Adrenal gland (tissue), 12 donors: ENCODE measurements around the gene VAPA. TPM values are rescaled to one million over a fixed set of nuclear protein-coding genes. Genes with fewer than 3 reads are reported as not detected.

Source experiments
- DNase-seq, 7 donors: peaks; one replicate each; pipeline ENCODE4 v3.0.0-alpha.2; 2019 to 2020
- H3K27ac ChIP-seq, 5 donors: fragments of 200-600 bp; sonication (generic) in 4 of 5; 1 replicate in 3 of 5; 2 replicates in 2 of 5; pipeline versions ENCODE4 v1.5.1 to v1.8.0; 2016 to 2020; ENCODE audit warnings: mild to moderate bottlenecking in 1 of 5
- H3K27me3 ChIP-seq: fragments of 200-600 bp; 2 replicates; pipeline ENCODE4 v1.8.0; 2021
- H3K36me3 ChIP-seq, 2 donors: fragments of 200-600 bp; replicated peaks in 1 of 2; 1 replicate in 1 of 2; 2 replicates in 1 of 2; pipeline versions ENCODE4 v1.5.1 to v1.8.0; 2018 to 2022
- H3K4me1 ChIP-seq, 2 donors: fragments of 200-600 bp; replicated peaks in 1 of 2; 1 replicate in 1 of 2; 2 replicates in 1 of 2; pipeline versions ENCODE4 v1.5.1 to v1.8.0; 2018 to 2021
- H3K4me3 ChIP-seq, 4 donors: fragments of 200-600 bp; sonication (generic) in 3 of 4; one replicate each; pipeline ENCODE4 v1.5.1; 2016 to 2018
- H3K9me3 ChIP-seq, 3 donors: fragments of 200-600 bp; sonication (generic) in 1 of 3; replicated peaks in 1 of 3; 1 replicate in 2 of 3; 2 replicates in 1 of 3; pipeline versions ENCODE4 v1.5.1 to v1.8.0; 2016 to 2021
- POLR2A ChIP-seq, 2 donors: fragments of 450-650 bp; IDR thresholded peaks; one replicate each; pipeline ENCODE4 v1.6.1; 2017; ENCODE audit warnings: antibody characterized with exemption in 2 of 2, mild to moderate bottlenecking in 2 of 2, moderate library complexity in 1 of 2
- WGBS, 4 donors: extraction: QIAGEN DNeasy Blood & Tissue Kit in 2 of 4; methylation state at CpG; one replicate each; pipeline versions ENCODE4 v1.1.5 to v1.1.7; 2013 to 2017; 5-methylcytosine and 5-hydroxymethylcytosine counted together
- intact Hi-C, 2 donors: fragments of 100-400 bp; cut with DNase I; formaldehyde crosslinking; loops; one replicate each; pipeline versions ENCODE4 v1.14.1 to v1.15.0; 2022 to 2023
- polyA plus RNA-seq, 3 donors: library from polyadenylated mRNA; stranded (reverse); fragments of 200-250 nt in 2 of 3; fragments of 350-450 nt in 1 of 3; fragmentation: Illumina TruSeq in 1 of 3; extraction: RNeasy Lipid Tissue Mini Kit (QIAGEN cat#74804) in 1 of 3; gene quantifications; one replicate each; pipeline ENCODE4 v1.2.3, GENCODE V29; 2013 to 2014
- total RNA-seq, 9 donors: library from RNA; depleted of rRNA in 4 of 9; stranded (reverse); fragments of >200 nt in 4 of 9; fragments of 120-200 nt in 1 of 9; fragmentation: NEBNext Ultra II Directional in 1 of 9; extraction: Animal tissue kit (Norgen Biotek cat#: 25700) in 1 of 9; gene quantifications; one replicate each; pipeline versions ENCODE4 v1.1.0 to v1.2.4, GENCODE V29; 2013 to 2023
- TF ChIP-seq, protein P1 (sequence below), 6 experiments: fragments of 450-650 bp in 4 of 6; fragments of 200-600 bp in 2 of 6; sonication (generic) in 1 of 6; IDR thresholded peaks; 1 replicate in 5 of 6; 2 replicates in 1 of 6; pipeline versions ENCODE4 v1.5.1 to v1.8.0; 2016 to 2021; ENCODE audit warnings: antibody characterized with exemption in 6 of 6, mild to moderate bottlenecking in 2 of 6, moderate library complexity in 1 of 6
- donor health status: healthy with polysubstance abuse.
- donor health status: Bipolar disorder and iron deficiency.
- donor health status: DM: yes; HTN: yes; CAD: no.
- donor health status: DM: no; HTN: no; CAD: no.
- donor health status: DM: no; HTN: no; CAD: no.
- donor health status: DM: yes; HTN: yes; CAD: no.

The VAPA gene
- total and polyA plus RNA-seq, 12 donors, result 71.3 to 900 (median 436) TPM

DNA sequence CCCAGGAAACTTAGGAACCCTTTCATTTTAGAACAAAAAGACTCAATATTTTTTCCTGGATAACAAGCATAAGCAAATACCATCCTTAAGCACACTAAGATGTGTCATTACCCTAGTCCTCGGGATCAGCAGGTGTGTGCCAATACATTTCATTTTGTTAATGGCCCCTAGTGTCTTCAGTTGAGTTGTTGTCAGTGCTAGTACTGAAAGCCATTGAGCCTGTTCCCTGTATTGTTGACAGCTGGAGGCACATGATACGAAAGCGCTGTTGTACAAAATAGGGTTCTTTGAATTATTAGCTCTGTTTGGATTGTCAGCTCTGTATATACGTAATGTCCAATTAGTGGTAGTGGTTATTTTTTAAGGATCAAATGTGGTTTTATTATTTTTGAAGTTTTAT is 29.5 kb downstream of the VAPA start:
- Histone ChIP-seq H3K9me3 (no peaks in the 10 kb centered on the region), H3K36me3 (peaks cover 0 to 62% of the 10 kb centered on the region in 2 donors), H3K27ac (peak overlapping the region in 1 of 5 donors; percentile 7), H3K27me3 (no peaks in the 10 kb centered on the region), H3K4me1 (peaks cover 0 to 11% of the 10 kb centered on the region in 2 donors), H3K4me3 (no peak overlapping the region)
- intact Hi-C loops, result no loop called here
- WGBS, 4 donors, result 84 to 92% (median 88%) methylated on average over 4 of the region's 4 CpGs
- no peak for TF ChIP-seq POLR2A (IDR thresholded peaks at IDR 0.05)
- TF ChIP-seq, protein P1, sequence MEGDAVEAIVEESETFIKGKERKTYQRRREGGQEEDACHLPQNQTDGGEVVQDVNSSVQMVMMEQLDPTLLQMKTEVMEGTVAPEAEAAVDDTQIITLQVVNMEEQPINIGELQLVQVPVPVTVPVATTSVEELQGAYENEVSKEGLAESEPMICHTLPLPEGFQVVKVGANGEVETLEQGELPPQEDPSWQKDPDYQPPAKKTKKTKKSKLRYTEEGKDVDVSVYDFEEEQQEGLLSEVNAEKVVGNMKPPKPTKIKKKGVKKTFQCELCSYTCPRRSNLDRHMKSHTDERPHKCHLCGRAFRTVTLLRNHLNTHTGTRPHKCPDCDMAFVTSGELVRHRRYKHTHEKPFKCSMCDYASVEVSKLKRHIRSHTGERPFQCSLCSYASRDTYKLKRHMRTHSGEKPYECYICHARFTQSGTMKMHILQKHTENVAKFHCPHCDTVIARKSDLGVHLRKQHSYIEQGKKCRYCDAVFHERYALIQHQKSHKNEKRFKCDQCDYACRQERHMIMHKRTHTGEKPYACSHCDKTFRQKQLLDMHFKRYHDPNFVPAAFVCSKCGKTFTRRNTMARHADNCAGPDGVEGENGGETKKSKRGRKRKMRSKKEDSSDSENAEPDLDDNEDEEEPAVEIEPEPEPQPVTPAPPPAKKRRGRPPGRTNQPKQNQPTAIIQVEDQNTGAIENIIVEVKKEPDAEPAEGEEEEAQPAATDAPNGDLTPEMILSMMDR (IDR thresholded peaks at IDR 0.05), result no peak
- no peak for DNase-seq

DNA sequence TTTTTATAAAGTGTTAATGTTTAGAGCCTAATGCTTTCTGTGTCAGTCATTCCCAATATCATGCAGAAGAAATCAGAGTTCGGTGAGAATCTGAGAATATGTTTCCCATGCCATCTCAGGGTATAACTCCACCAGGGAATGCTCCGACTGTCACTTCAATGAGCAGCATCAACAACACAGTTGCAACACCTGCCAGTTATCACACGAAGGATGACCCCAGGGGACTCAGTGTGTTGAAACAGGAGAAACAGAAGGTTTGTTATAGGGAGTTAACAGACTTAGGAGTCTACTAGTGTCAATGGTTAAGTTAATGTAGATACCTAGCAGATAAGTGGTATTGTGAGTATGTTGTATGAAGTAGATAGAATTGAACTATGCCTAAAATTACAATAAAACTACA is 31.0 kb downstream of the VAPA start:
- no peak for DNase-seq
- no peaks in the 10 kb centered on the region for H3K27me3 ChIP-seq
- no peak overlapping the region for H3K4me3 ChIP-seq
- peaks cover 0 to 48% of the 10 kb centered on the region in 2 donors for H3K36me3 ChIP-seq
- H3K4me1 ChIP-seq, result peaks cover 6 to 12% of the 10 kb centered on the region in 2 donors
- WGBS, 4 donors, result 67 to 81% (median 79%) methylated on average over 3 of the region's 3 CpGs
- no peaks in the 10 kb centered on the region for H3K9me3 ChIP-seq
- intact Hi-C loops, result no loop called here
- no peak overlapping the region for H3K27ac ChIP-seq
- TF ChIP-seq POLR2A (IDR thresholded peaks at IDR 0.05), result no peak
- TF ChIP-seq, protein P1 (IDR thresholded peaks at IDR 0.05), result no peak

DNA sequence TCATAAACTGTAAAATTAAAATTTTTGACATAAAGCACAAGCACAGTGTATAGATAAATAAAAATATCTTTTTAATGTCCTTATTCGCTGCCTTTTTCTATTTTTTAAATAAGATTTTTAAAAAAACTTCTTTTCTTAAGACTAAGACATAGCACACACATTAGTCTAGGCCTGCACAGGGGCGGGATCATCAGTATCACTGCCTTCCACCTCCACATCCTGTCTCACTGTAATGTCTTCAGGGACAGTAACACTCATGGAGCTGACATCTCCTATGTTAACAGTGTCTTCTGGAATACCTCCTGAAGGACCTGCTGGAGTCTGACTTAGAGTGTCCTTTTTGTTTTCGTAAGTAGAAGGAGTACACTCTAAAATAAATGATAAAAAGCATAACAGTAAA is 33.0 kb downstream of the VAPA start:
- 95 to 97% (median 96%) methylated on average over 3 of the region's 3 CpGs for WGBS, 4 donors
- Histone ChIP-seq H3K27ac (no peak overlapping the region), H3K36me3 (peaks cover 0 to 48% of the 10 kb centered on the region in 2 donors), H3K4me3 (no peak overlapping the region), H3K27me3 (no peaks in the 10 kb centered on the region), H3K4me1 (peaks cover 6 to 20% of the 10 kb centered on the region in 2 donors), H3K9me3 (no peaks in the 10 kb centered on the region)
- no peak for DNase-seq
- intact Hi-C loops, result no loop called here
- TF ChIP-seq, protein P1 (IDR thresholded peaks at IDR 0.05), result no peak
- no peak for TF ChIP-seq POLR2A (IDR thresholded peaks at IDR 0.05)

DNA sequence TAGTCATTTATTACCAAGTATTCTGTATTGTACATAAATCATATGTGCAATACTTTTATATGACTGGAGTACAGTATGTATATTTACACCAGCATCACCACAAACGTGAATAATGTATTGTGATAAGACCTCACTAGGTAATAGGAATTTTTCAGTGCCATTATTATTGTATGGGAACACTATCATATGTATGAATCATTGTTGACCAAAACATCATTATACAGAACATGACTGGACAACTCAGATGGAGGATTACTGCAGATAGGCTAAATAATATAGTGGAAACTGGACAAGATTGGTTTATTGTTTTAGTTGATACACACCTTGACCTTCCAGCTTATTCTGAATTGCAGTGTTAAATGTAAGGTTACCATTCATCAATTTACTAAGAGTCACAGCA is 33.4 kb downstream of the VAPA start:
- TF ChIP-seq, protein P1 (IDR thresholded peaks at IDR 0.05), result no peak
- TF ChIP-seq POLR2A (IDR thresholded peaks at IDR 0.05), result no peak
- no peaks in the 10 kb centered on the region for H3K9me3 ChIP-seq
- no peak for DNase-seq
- 44 to 71% (median 67%) methylated on average over 1 of the region's 1 CpG for WGBS, 4 donors
- H3K4me3 ChIP-seq, result no peak overlapping the region
- H3K4me1 ChIP-seq, result peaks cover 6 to 24% of the 10 kb centered on the region in 2 donors
- peaks cover 0 to 51% of the 10 kb centered on the region in 2 donors for H3K36me3 ChIP-seq
- H3K27me3 ChIP-seq, result no peaks in the 10 kb centered on the region
- no peak overlapping the region for H3K27ac ChIP-seq
- intact Hi-C loops, result no loop called here
